ENCODE data around the gene TMEM132C.

DNA sequence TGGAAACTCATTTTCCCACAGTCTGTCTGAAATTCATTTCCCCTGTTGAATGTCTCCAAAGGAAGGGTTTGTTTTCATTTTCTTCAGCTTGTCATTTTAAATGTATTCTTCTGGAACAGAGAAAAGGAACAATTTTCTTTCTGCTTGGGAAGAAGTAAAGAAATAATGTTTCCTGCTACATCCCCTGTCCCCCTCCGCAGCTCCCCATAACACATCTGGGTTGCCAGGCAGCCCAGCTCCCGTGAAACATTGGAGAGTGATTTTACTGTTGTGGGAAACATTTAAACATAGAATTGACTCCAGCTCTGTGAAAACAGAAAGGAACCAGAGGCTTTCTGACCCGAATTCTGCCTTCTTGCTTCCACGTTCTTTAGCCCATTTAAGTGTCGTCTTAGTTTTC lies 159.5 kb downstream of the TMEM132C start:
- TF ChIP-seq POLR2A (IDR thresholded peaks at IDR 0.05; ENCODE audit: low read depth, low read length), result no peak
- TF ChIP-seq POLR2AphosphoS5 (IDR thresholded peaks at IDR 0.05; ENCODE audit: low read depth, low read length), result no peak
